IPS-15b (cell line): ENCODE measurements around the gene RFX2.
A peak's percentile ranks its signal among the peaks of the same experiment; 100 is the strongest.
"Not testable (repeated sequence)": the region's sequence is repeated elsewhere in the genome, so short reads cannot be mapped to it uniquely, and the experiment has no call there.

Experiments
- H3K27me3 ChIP-seq: one replicate; pipeline ENCODE4 v1.6.1; 2013; ENCODE audit warnings: low read length; ENCODE audit not compliant: control insufficient read depth, insufficient read depth
- H3K36me3 ChIP-seq: one replicate; pipeline ENCODE4 v1.6.1; 2013; ENCODE audit warnings: low read length; ENCODE audit not compliant: control insufficient read depth, insufficient read depth
- H3K4me1 ChIP-seq: one replicate; pipeline ENCODE4 v1.6.1; 2013; ENCODE audit warnings: mild to moderate bottlenecking, low read length; ENCODE audit not compliant: control insufficient read depth, insufficient read depth
- H3K4me3 ChIP-seq: one replicate; pipeline ENCODE4 v1.5.1; 2013; ENCODE audit warnings: low read depth, low read length
- H3K9ac ChIP-seq: one replicate; pipeline ENCODE4 v1.6.1; 2013; ENCODE audit warnings: low read depth, mild to moderate bottlenecking, low read length
- H3K9me3 ChIP-seq: one replicate; pipeline ENCODE4 v1.6.1; 2013; ENCODE audit warnings: mild to moderate bottlenecking, low read length; ENCODE audit not compliant: control insufficient read depth, insufficient read depth

RFX2 gene

DNA sequence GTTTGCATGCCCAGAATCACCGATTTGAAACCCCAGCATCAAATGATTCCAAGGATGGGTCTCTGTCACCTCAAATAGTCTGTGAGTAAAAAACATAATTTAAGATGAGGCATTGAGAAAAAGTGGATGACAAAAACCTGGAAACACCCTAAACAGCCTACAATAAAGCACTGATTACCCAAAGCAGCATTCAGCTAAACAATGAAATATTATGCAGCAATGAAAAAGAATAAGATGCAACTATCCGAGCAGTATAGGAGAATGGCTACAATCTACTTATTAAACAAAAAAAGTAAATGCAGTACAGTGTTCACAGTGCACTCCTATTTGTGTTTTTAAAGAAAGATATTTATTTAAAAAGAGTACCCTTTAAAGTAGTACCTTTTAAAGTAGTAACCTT is 7.7 kb upstream of the RFX2 start:
- H3K4me1 ChIP-seq = no peaks in the 10 kb centered on the region
- H3K4me3 ChIP-seq = no peak overlapping the region
- H3K27me3 ChIP-seq = peaks cover 6% of the 10 kb centered on the region
- no peak overlapping the region for H3K9ac ChIP-seq
- no peaks in the 10 kb centered on the region for H3K9me3 ChIP-seq
- H3K36me3 ChIP-seq = no peaks in the 10 kb centered on the region

- H3K27me3 ChIP-seq = peaks cover 6% of the 10 kb centered on the region
- no peak overlapping the region for H3K4me3 ChIP-seq
- H3K4me1 ChIP-seq = no peaks in the 10 kb centered on the region
- no peaks in the 10 kb centered on the region for H3K9me3 ChIP-seq
- no peaks in the 10 kb centered on the region for H3K36me3 ChIP-seq
- no peak overlapping the region for H3K9ac ChIP-seq
These were observed 7.2 kb upstream of the RFX2 start for GRCh38 chr19:6117534-6117933.

- Histone ChIP-seq H3K9ac (no peak overlapping the region), H3K4me1 (no peaks in the 10 kb centered on the region), H3K4me3 (no peak overlapping the region), H3K27me3 (peaks cover 6% of the 10 kb centered on the region), H3K36me3 (no peaks in the 10 kb centered on the region), H3K9me3 (no peaks in the 10 kb centered on the region)
These were observed 6.6 kb upstream of the RFX2 start for GRCh38 chr19:6116749-6117430.

- no peaks in the 10 kb centered on the region for H3K36me3 ChIP-seq
- peaks cover 6% of the 10 kb centered on the region for H3K27me3 ChIP-seq
- H3K4me1 ChIP-seq = no peaks in the 10 kb centered on the region
- H3K4me3 ChIP-seq = no peak overlapping the region
- H3K9ac ChIP-seq = no peak overlapping the region
- H3K9me3 ChIP-seq = no peaks in the 10 kb centered on the region
These were observed 5.7 kb upstream of the RFX2 start for GRCh38 chr19:6115992-6116391.

GRCh38 chr19:6113616-6114188 is 3.4 kb upstream of the RFX2 start:
- peaks cover 19% of the 10 kb centered on the region for H3K27me3 ChIP-seq
- no peaks in the 10 kb centered on the region for H3K36me3 ChIP-seq
- H3K4me3 ChIP-seq = no peak overlapping the region
- H3K4me1 ChIP-seq = no peaks in the 10 kb centered on the region
- no peaks in the 10 kb centered on the region for H3K9me3 ChIP-seq
- no peak overlapping the region for H3K9ac ChIP-seq

GRCh38 chr19:6109947-6110346 is 353 bp downstream of the RFX2 start:
- peaks cover 25% of the 10 kb centered on the region for H3K27me3 ChIP-seq
- H3K9me3 ChIP-seq = no peaks in the 10 kb centered on the region
- H3K36me3 ChIP-seq = no peaks in the 10 kb centered on the region
- H3K9ac ChIP-seq = no peak overlapping the region
- peak overlapping the region; percentile 67 for H3K4me3 ChIP-seq
- H3K4me1 ChIP-seq = no peaks in the 10 kb centered on the region

DNA sequence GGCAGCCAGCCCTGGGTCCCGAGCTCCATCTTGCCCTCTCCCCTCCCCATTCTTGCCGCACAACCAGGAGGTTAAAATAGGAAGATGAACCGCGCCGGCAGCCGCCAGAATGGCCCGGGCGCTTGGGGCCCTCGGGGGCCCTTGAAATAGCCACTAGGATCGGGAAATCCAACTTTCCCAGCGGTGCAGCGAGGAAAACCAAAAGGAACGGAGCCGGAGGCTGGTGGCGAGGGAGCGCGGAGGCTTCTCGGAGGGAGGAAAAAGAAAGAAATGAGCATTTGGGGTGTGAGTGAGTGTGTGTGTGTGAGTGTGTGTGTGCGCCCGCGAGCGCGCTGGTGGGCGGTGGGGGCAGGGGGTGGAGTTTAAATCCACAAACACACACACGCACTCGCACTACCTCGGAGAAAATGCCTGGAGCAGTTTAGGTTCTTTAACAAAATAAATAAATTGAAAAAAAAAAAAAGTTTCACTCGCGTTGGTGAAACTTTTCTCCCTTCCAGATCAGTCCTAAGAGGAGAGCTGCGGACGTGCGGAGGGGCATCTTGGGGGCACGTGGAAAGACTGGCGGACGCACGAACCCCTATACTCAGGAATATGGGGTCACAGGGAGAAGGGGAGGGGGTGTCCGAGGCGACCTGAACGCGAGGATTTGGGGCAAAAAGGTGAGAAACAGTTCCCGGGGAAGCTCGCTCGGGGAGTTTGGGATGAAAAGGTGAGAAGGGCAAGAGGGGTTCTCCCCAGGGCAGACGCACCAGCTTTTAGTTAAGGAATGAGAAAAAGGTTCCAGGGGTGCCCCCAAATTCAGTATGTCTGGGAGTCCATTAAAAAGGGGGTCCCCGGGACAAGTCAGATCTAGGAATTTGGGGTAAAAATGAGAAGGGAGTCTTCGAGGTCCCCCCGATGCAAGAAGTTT is 1.3 kb downstream of the RFX2 start:
- no peaks in the 10 kb centered on the region for H3K4me1 ChIP-seq
- H3K4me3 ChIP-seq = peak overlapping the region; percentile 67
- H3K36me3 ChIP-seq = no peaks in the 10 kb centered on the region
- no peak overlapping the region for H3K9ac ChIP-seq
- no peaks in the 10 kb centered on the region for H3K9me3 ChIP-seq
- peaks cover 25% of the 10 kb centered on the region for H3K27me3 ChIP-seq

DNA sequence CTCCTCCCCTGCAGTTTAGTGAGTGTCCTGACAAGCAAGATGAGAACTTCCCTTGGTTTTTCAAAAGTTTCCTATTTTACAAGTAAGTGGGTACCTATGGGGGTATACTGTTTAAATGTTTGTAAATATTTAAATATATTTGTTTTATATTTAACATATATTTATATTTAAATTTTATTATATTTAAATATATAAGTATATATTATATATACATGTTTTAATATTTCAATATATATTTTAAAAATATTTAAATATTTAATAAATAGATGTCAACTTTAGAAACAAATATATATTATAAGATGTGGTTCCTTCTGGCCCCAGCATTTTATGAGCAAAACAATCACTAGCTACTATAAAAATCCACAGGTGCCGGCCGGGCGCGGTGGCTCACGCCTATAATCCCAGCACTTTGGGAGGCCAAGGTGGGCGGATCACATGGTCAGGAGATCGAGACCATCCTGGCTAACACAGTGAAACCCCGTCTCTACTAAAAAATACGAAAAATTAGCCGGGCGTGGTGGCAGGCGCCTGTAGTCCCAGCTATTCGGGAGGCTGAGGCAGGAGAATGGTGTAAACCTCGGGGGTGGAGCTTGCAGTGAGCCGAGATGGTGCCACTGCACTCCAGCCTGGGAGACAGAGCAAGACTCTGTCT is 3.5 kb downstream of the RFX2 start:
- H3K9ac ChIP-seq, H3K4me1 ChIP-seq, H3K36me3 ChIP-seq, H3K4me3 ChIP-seq, H3K9me3 ChIP-seq: not testable (repeated sequence)
- H3K27me3 ChIP-seq = peaks cover 25% of the 10 kb centered on the region

GRCh38 chr19:6105444-6105843 is 4.9 kb downstream of the RFX2 start:
- H3K4me1 ChIP-seq = no peaks in the 10 kb centered on the region
- no peaks in the 10 kb centered on the region for H3K36me3 ChIP-seq
- no peak overlapping the region for H3K9ac ChIP-seq
- H3K4me3 ChIP-seq = no peak overlapping the region
- peaks cover 25% of the 10 kb centered on the region for H3K27me3 ChIP-seq
- H3K9me3 ChIP-seq = no peaks in the 10 kb centered on the region

DNA sequence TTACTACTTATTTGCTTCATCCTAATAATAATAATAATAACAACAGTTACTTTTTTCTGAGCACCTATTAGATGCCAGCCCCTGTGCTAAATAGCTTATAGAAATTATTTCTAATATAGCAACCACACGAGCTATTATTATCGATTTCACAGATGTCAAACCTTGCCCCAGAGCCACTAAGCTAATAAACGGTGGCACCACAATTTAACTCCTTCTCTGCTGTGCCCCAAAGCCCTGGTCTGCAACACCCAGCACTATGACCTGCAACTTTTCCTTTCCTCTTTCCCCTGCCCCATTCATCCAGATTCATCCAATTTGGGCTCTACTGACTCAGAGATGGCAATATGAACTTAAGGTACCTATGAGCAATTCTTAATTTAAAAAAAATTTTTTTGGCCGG is 6.4 kb downstream of the RFX2 start:
- H3K9me3 ChIP-seq = no peaks in the 10 kb centered on the region
- no peak overlapping the region for H3K9ac ChIP-seq
- no peaks in the 10 kb centered on the region for H3K4me1 ChIP-seq
- H3K4me3 ChIP-seq = no peak overlapping the region
- H3K36me3 ChIP-seq = no peaks in the 10 kb centered on the region
- H3K27me3 ChIP-seq = peaks cover 14% of the 10 kb centered on the region

DNA sequence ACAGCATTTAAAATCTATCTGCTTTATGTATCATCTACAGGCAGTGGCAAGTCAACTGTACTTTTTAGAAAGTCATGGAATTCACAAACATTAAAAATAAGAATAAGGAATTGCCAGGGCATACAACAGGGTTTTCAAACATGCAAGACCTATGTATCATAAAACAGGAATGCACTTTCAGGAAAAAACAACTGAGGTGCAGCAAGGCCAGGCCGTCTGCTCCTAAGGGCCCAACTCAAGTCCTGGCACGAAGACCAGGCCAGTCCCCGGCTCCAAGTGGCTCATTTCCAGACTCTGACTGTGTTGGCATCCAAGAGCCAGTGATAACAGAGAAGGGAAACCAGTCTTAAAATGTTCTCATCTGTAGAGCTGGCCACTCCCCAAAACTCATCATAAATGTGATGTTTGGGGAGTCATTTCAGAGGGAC is 7.1 kb downstream of the RFX2 start:
- H3K4me1 ChIP-seq = no peaks in the 10 kb centered on the region
- H3K27me3 ChIP-seq = peaks cover 8% of the 10 kb centered on the region
- H3K9me3 ChIP-seq = no peaks in the 10 kb centered on the region
- H3K9ac ChIP-seq = no peak overlapping the region
- no peak overlapping the region for H3K4me3 ChIP-seq
- H3K36me3 ChIP-seq = no peaks in the 10 kb centered on the region
